Neural progenitor cell (in vitro differentiated cells): ENCODE data around the gene CBX8.

Source experiments
- CTCF ChIP-seq: fragments of 200-600 bp; sonication (generic); IDR thresholded peaks from 2 replicates; pipeline ENCODE4 v1.5.1; 2017; ENCODE audit warnings: antibody characterized with exemption, mild to moderate bottlenecking
- EZH2 ChIP-seq: fragments of 200-600 bp; sonication (generic); IDR thresholded peaks from 2 replicates; pipeline ENCODE4 v1.6.1; 2017; ENCODE audit warnings: antibody characterized with exemption, mild to moderate bottlenecking, moderate library complexity
- EZH2phosphoT487 ChIP-seq: fragments of 200-600 bp; sonication (generic); IDR thresholded peaks from 2 replicates; pipeline ENCODE4 v1.6.1; 2017; ENCODE audit warnings: antibody characterized with exemption

DNA sequence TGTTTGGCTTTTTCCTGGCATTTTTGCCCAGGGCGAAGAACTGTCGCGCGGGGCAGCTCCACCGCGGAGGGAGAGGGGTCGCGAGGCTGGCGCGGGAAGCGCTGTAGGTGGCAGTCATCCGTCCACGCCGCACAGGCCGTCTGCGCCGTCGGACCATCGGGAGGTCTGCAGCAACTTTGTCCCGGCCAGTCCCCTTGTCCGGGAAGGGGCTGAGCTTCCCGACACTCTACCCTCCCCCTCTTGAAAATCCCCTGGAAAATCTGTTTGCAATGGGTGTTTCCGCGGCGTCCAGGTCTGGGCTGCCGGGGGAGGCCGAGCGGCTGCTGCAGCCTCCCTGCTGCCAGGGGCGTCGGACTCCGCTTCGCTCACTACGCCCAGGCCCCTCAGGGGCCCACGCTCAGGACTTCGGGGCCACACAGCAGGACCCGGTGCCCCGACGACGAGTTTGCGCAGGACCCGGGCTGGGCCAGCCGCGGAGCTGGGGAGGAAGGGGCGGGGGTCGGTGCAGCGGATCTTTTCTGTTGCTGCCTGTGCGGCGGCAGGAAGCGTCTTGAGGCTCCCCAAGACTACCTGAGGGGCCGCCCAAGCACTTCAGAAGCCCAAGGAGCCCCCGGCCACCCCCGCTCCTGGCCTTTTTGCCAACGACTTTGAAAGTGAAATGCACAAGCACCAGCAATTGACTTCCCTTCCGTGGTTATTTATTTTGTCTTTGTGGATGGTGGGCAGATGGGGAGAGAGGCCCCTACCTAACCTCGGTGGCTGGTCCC, 44.7 kb upstream of the CBX8 start:
- TF ChIP-seq CTCF (no peak), EZH2 (peak; percentile 85), EZH2phosphoT487 (peak; percentile 90)
